ENCODE results near the gene ALAD. TPM values are rescaled to one million over a fixed set of nuclear protein-coding genes. Genes with fewer than 3 reads are reported as not detected.
"Not testable (repeated sequence)": the region's sequence is repeated elsewhere in the genome, so short reads cannot be mapped to it uniquely, and the experiment has no call there.

Gene ALAD
- total RNA-seq, 1 donor from 2014 or later, result 75.6 TPM

- Histone ChIP-seq H3K9me3 (replicated peaks) (no peaks in the 10 kb centered on the region), H3K4me1 (peaks cover 15% of the 10 kb centered on the region), H3K27me3 (ENCODE audit: low read depth) (no peaks in the 10 kb centered on the region), H3K36me3 (peaks cover 16% of the 10 kb centered on the region), H3K27ac (replicated peaks) (no peak overlapping the region), H3K4me3 (no peak overlapping the region)
- no peak for DNase-seq
- intact Hi-C loops (cut with micrococcal nuclease), result no loop called here
- TF ChIP-seq CTCF (IDR thresholded peaks at IDR 0.05; ENCODE audit: borderline replicate concordance), result no peak
These were observed 31.3 kb downstream of the ALAD start for GRCh38 chr9:113369855-113370140.

- H3K4me3 ChIP-seq, result no peak overlapping the region
- intact Hi-C loops (cut with micrococcal nuclease), result no loop called here
- H3K27ac ChIP-seq (replicated peaks), result no peak overlapping the region
These were observed 31.9 kb downstream of the ALAD start for GRCh38 chr9:113368982-113369854.

GRCh38 chr9:113368348-113368981 is 32.6 kb downstream of the ALAD start:
- no peak overlapping the region for H3K27ac ChIP-seq (replicated peaks)
- peaks cover 19% of the 10 kb centered on the region for H3K4me1 ChIP-seq
- no peak overlapping the region for H3K4me3 ChIP-seq
- no peak for TF ChIP-seq CTCF (IDR thresholded peaks at IDR 0.05; ENCODE audit: borderline replicate concordance)
- DNase-seq, result no peak
- H3K27me3 ChIP-seq (ENCODE audit: low read depth), result no peaks in the 10 kb centered on the region
- no peaks in the 10 kb centered on the region for H3K9me3 ChIP-seq (replicated peaks)
- peaks cover 4% of the 10 kb centered on the region for H3K36me3 ChIP-seq
- intact Hi-C loops (cut with micrococcal nuclease), result no loop called here

More at GRCh38 chr9:113368982-113369854, 31.9 kb downstream of the ALAD start:
- no peak for DNase-seq
- no peak for TF ChIP-seq CTCF (IDR thresholded peaks at IDR 0.05; ENCODE audit: borderline replicate concordance)
- peaks cover 12% of the 10 kb centered on the region for H3K36me3 ChIP-seq
- no peaks in the 10 kb centered on the region for H3K9me3 ChIP-seq (replicated peaks)
- H3K27me3 ChIP-seq (ENCODE audit: low read depth), result no peaks in the 10 kb centered on the region
- H3K4me1 ChIP-seq, result peaks cover 19% of the 10 kb centered on the region

GRCh38 chr9:113365652-113366051 is 35.4 kb downstream of the ALAD start:
- H3K36me3 ChIP-seq; H3K4me3 ChIP-seq; DNase-seq; H3K9me3 ChIP-seq (replicated peaks); H3K27ac ChIP-seq (replicated peaks); H3K27me3 ChIP-seq (ENCODE audit: low read depth); intact Hi-C loops (cut with micrococcal nuclease): not testable (repeated sequence)
- peaks cover 19% of the 10 kb centered on the region for H3K4me1 ChIP-seq

- no peak for TF ChIP-seq CTCF (IDR thresholded peaks at IDR 0.05; ENCODE audit: borderline replicate concordance)
- H3K27me3 ChIP-seq (ENCODE audit: low read depth), result no peaks in the 10 kb centered on the region
- no peak overlapping the region for H3K27ac ChIP-seq (replicated peaks)
- no peaks in the 10 kb centered on the region for H3K36me3 ChIP-seq
- no peak overlapping the region for H3K4me3 ChIP-seq
- intact Hi-C loops (cut with micrococcal nuclease), result no loop called here
- H3K4me1 ChIP-seq, result peaks cover 17% of the 10 kb centered on the region
- no peak for DNase-seq
- no peaks in the 10 kb centered on the region for H3K9me3 ChIP-seq (replicated peaks)
These were observed 36.1 kb downstream of the ALAD start for GRCh38 chr9:113364951-113365350.

- TF ChIP-seq CTCF (IDR thresholded peaks at IDR 0.05; ENCODE audit: borderline replicate concordance), result no peak
- Histone ChIP-seq H3K9me3 (replicated peaks) (no peaks in the 10 kb centered on the region), H3K27ac (replicated peaks) (no peak overlapping the region), H3K27me3 (ENCODE audit: low read depth) (no peaks in the 10 kb centered on the region), H3K4me3 (no peak overlapping the region), H3K4me1 (peaks cover 10% of the 10 kb centered on the region), H3K36me3 (no peaks in the 10 kb centered on the region)
- intact Hi-C loops (cut with micrococcal nuclease), result no loop called here
- DNase-seq, result no peak
These were observed 37.7 kb downstream of the ALAD start for GRCh38 chr9:113363336-113363735.

Data from left ventricle myocardium inferior (tissue), 1 donor.